SU-DHL-6 (cell line): ENCODE data around the gene HSDL2.

Experiments
- EZH2phosphoT487 ChIP-seq: fragments of 200-600 bp; sonication (generic), shearing (Covaris generic); conservative IDR thresholded peaks from 2 replicates; pipeline ENCODE4 v1.6.1; 2018; ENCODE audit warnings: mild to moderate bottlenecking, antibody characterized with exemption, low read length, moderate library complexity, mixed read lengths
- TF ChIP-seq, protein P1 (sequence below): fragments of 200-600 bp; sonication (generic); IDR thresholded peaks from one replicate; pipeline ENCODE4 v1.5.1; 2017; ENCODE audit warnings: antibody characterized with exemption, mild to moderate bottlenecking, low read length, moderate library complexity; ENCODE audit not compliant: insufficient read depth, poor library complexity, severe bottlenecking

DNA sequence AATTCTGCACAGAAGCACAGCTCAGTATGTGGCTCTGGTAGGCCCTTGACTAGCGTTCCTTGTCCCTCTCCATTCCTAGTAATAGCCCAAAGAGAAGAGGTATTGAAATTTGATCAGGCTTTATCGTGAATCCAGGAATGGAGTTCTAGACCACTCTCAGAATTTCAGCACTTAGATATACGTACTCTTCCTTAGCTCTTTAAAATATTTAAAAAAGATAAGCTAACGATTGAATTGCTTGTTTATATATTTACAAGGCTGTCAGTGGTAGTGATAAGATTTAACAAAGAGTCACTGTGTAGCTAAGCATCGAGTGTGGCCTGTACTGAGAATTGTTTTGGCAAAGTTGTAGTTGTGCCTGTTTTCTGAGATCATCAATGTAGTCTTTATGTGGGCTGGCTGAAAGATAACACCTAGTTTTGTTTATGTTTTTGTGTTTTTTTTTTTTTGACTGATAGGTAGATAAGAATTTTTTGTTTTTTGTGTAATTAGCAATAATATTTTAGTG lies 109.2 kb downstream of the HSDL2 start:
- TF ChIP-seq, protein P1, sequence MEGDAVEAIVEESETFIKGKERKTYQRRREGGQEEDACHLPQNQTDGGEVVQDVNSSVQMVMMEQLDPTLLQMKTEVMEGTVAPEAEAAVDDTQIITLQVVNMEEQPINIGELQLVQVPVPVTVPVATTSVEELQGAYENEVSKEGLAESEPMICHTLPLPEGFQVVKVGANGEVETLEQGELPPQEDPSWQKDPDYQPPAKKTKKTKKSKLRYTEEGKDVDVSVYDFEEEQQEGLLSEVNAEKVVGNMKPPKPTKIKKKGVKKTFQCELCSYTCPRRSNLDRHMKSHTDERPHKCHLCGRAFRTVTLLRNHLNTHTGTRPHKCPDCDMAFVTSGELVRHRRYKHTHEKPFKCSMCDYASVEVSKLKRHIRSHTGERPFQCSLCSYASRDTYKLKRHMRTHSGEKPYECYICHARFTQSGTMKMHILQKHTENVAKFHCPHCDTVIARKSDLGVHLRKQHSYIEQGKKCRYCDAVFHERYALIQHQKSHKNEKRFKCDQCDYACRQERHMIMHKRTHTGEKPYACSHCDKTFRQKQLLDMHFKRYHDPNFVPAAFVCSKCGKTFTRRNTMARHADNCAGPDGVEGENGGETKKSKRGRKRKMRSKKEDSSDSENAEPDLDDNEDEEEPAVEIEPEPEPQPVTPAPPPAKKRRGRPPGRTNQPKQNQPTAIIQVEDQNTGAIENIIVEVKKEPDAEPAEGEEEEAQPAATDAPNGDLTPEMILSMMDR: no peak
- no peak for TF ChIP-seq EZH2phosphoT487
